ENCODE results near the gene MYCBP.

DNA sequence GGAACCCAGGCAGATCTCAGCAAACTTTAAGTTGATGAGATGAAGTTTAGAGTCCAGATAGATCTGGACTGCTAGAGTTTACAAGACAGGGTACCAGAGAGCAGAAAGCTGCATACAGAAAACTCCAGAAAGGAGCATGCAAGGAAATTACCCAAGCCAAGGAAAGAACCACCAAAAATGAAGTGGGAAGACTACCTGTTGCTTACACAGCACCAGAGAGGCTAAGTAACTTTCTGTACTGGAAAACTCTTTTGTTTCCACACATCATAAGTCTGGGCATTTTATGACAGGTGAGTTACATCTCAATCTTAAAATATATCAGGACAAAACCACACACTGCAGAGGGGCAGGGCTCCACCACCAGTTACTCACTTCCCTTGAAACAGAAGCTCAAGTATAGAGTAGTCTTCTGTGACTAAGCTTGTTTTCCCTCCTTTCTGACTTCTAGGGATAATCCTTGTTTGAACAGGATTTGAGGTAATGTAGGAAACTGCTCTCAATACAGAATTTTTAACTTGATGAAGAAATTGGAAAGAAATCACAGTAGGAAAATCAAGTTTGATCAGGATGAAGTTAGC lies 25.6 kb upstream of the MYCBP start:
- TF ChIP-seq, protein P1, sequence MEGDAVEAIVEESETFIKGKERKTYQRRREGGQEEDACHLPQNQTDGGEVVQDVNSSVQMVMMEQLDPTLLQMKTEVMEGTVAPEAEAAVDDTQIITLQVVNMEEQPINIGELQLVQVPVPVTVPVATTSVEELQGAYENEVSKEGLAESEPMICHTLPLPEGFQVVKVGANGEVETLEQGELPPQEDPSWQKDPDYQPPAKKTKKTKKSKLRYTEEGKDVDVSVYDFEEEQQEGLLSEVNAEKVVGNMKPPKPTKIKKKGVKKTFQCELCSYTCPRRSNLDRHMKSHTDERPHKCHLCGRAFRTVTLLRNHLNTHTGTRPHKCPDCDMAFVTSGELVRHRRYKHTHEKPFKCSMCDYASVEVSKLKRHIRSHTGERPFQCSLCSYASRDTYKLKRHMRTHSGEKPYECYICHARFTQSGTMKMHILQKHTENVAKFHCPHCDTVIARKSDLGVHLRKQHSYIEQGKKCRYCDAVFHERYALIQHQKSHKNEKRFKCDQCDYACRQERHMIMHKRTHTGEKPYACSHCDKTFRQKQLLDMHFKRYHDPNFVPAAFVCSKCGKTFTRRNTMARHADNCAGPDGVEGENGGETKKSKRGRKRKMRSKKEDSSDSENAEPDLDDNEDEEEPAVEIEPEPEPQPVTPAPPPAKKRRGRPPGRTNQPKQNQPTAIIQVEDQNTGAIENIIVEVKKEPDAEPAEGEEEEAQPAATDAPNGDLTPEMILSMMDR (IDR thresholded peaks at IDR 0.05) = no peak
- TF ChIP-seq POLR2A (IDR thresholded peaks at IDR 0.05) = no peak

All from sigmoid colon (tissue), 3 donors.